ENCODE measurements around the gene MOCS1. TPM values are rescaled to one million over a fixed set of nuclear protein-coding genes. Genes with fewer than 3 reads are reported as not detected.
A peak's percentile ranks its signal among the peaks of the same experiment; 100 is the strongest.

The MOCS1 gene
- total RNA-seq, 2 experiments from 2014 or later = 3.3 to 4.1 TPM

DNA sequence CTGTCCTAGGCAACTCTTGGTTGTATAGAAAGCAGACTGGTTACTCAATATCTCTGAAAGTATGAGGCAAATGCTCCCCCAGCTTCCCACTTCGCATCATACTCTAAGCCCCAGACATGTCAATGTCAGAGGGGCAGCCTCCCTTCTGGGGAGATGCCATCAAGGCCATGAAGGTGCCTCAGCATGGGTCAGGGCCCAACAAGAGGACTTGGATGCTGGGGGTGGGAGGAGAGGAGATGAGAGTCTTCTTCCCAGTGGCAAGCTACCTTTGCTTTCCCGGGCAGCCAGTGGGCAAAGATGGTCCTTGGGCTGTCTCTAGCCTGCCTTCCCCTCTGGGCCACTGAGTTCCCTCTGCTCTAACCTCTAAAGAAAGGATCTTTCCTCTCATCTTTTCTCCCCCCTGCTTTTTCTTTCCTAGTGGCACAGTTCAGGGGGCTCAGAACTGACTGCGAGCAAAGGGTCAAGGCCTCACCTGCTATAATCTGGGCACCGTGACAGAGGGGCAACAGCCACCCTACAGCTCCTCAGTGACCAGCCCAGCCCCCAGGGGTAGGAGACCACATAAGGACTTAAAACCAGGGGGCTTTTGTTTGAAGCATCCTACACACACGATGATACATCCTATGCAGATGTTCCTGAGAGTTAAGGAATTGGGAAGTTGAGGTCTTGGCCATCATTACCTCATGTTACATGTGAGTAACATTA, 26.2 kb downstream of the MOCS1 start:
- H3K4me1 Mint-ChIP-seq = no peaks in the 10 kb centered on the region
- no peak overlapping the region for H3K4me3 Mint-ChIP-seq
- no peaks in the 10 kb centered on the region for H3K9me3 Mint-ChIP-seq
- no peaks in the 10 kb centered on the region for H3K27me3 Mint-ChIP-seq
- no peak for DNase-seq
- H3K27ac Mint-ChIP-seq = no peak overlapping the region
- H3K36me3 Mint-ChIP-seq = no peaks in the 10 kb centered on the region

DNA sequence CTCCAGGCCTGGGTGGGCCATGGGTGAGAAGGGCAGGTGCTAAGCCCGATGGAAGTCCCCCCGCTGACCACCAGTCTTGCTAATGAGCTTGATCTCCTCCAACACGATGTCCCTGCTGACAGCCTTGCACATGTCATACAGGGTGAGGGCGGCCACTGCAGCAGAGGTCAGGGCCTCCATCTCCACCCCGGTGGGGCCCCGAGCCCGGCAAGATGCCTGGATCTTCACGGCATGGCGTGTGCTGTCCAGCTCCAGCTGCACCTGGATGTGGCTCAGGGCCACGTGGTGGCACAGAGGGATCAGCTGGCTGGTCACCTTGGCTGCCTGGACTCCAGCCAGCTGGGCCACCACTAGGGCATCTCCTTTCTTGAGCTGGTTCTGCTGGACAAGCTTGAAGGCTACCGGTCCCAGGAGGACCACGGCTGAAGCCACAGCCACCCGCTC, 27.9 kb downstream of the MOCS1 start:
- H3K27ac Mint-ChIP-seq = no peak overlapping the region
- no peaks in the 10 kb centered on the region for H3K36me3 Mint-ChIP-seq
- no peaks in the 10 kb centered on the region for H3K27me3 Mint-ChIP-seq
- H3K4me1 Mint-ChIP-seq = no peaks in the 10 kb centered on the region
- DNase-seq = no peak
- no peaks in the 10 kb centered on the region for H3K9me3 Mint-ChIP-seq
- no peak overlapping the region for H3K4me3 Mint-ChIP-seq

DNA sequence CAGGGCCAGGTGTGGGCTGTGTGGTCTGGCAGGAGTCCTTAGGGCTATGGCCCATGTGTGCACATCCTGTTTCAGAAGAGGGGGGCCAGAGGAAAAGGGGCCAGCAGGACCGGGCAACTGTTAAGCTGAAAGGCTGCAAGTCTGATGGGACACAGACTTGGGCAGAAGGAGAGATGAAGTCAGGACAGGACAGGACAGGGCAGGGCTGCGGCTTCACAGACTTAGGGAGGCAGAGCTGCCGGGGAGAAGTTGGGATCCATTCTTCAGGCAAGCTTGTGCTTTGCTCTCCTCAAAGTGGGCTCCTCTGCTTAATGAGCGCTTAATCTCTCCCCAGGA, 28.7 kb downstream of the MOCS1 start:
- Mint-ChIP-seq H3K27me3 (no peaks in the 10 kb centered on the region), H3K9me3 (no peaks in the 10 kb centered on the region), H3K4me3 (no peak overlapping the region), H3K4me1 (no peaks in the 10 kb centered on the region), H3K27ac (no peak overlapping the region), H3K36me3 (no peaks in the 10 kb centered on the region)
- no peak for DNase-seq

DNA sequence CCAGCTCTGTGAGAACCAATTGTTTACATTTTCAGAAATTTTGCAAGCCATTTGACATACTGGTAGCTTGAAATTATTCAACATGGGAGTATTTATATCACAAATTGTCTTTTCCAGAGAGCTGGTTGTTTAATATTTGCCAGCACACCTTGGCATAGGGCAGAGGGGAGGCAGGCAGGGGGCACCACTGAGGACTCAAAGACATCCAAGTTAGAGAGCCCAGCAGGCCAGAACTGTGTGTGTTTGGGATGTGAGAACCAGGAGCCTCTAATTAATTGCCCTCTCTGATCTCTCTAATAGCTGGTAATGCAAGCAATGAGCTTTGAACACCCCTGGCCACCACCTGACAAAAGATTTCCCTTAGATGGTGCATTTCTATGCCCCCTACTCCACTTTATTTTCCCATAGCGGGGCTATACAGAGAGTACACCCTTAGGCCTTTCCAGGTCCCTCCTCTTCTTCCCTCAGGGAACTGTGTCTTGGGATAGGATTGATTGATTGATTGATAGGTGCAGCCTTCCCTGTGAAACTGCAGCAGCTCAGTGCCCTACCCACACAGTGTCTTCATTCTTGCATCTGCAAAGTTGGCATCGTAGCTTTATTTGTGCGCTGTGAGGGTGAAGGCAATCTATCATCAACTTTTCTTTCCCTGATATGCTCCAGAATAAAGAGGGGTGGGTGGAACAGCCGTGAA, 29.2 kb downstream of the MOCS1 start:
- H3K9me3 Mint-ChIP-seq = no peaks in the 10 kb centered on the region
- H3K4me3 Mint-ChIP-seq = no peak overlapping the region
- H3K4me1 Mint-ChIP-seq = no peaks in the 10 kb centered on the region
- no peak overlapping the region for H3K27ac Mint-ChIP-seq
- DNase-seq = no peak
- H3K27me3 Mint-ChIP-seq = no peaks in the 10 kb centered on the region
- H3K36me3 Mint-ChIP-seq = no peaks in the 10 kb centered on the region

DNA sequence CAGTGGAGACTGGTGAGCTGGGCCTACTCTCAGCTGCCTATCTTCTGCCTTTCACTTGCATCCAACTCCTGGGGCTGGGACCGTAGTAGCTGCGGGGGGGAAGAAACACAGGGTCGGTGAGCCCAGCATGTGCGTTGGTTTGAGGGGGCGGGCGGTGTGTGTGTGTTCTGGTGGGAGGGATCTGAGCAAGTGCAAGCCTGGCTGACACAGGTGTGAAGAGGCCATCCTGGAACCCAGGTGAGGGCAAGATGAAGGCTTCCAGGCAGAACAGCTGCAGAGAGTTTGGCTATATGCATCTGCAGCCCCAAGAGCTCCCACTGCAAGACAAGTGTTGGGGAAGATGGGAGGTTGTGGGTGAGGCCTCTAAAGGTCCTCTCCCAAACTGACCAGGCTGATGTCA, 30.6 kb downstream of the MOCS1 start:
- no peaks in the 10 kb centered on the region for H3K9me3 Mint-ChIP-seq
- H3K27me3 Mint-ChIP-seq = no peaks in the 10 kb centered on the region
- H3K4me1 Mint-ChIP-seq = no peaks in the 10 kb centered on the region
- no peak for DNase-seq
- H3K36me3 Mint-ChIP-seq = no peaks in the 10 kb centered on the region
- H3K27ac Mint-ChIP-seq = no peak overlapping the region
- no peak overlapping the region for H3K4me3 Mint-ChIP-seq

DNA sequence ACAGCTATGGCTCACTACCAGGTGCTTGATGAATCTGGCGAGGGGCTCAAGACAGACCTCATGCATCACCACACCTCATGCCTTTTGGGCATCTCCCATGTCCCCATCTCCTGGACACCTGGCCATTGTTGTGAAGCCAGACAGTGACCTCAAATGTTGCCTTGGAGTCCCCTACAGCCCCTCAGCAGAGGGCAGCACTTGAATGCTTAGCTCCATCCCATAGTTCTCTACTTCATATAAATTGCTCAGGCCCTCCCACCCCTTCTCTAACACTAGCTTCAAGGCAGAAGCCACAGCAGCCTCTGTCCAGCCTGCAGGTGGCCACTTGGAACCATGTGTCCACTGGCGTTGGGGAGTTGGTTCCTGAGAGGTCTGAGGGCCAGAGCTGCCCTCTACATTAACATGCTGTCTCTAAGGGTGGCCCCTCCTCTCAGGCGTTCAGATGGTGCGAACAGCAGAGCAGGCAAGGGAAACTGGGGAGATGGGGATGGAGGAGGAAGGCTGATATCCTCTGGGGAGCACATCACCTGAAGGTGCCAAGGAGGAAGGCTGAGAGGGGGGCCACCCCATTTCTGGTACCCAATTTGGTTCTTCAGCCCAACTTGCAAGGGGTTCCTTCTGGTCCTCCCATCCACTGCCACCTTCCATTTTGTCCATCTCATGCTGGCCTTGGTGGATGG, 31.3 kb downstream of the MOCS1 start:
- no peak for DNase-seq
- Mint-ChIP-seq H3K9me3 (no peaks in the 10 kb centered on the region), H3K4me3 (no peak overlapping the region), H3K4me1 (no peaks in the 10 kb centered on the region), H3K27ac (no peak overlapping the region), H3K36me3 (no peaks in the 10 kb centered on the region), H3K27me3 (no peaks in the 10 kb centered on the region)

DNA sequence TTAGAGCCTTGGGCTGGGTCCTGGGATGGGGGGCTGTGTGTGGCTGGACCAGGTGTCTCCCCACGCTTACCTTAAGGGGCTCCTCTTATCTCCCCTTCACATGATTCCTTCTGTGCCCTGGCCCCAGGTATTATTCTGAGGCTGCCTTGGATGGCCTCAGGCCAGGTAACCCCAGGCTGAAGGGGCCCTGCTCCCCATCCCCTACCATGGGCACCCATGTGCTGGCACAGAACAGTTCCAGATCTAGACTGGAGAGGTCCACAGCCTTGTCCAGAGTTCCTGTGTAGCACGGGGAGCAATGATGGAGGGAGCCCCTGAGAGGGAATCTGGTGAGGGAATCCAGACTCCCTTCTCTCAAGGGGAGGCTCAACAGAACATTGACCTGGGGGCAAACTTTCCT, 32.1 kb downstream of the MOCS1 start:
- no peaks in the 10 kb centered on the region for H3K9me3 Mint-ChIP-seq
- no peaks in the 10 kb centered on the region for H3K27me3 Mint-ChIP-seq
- H3K4me3 Mint-ChIP-seq = no peak overlapping the region
- no peaks in the 10 kb centered on the region for H3K36me3 Mint-ChIP-seq
- no peak for DNase-seq
- no peak overlapping the region for H3K27ac Mint-ChIP-seq
- H3K4me1 Mint-ChIP-seq = no peaks in the 10 kb centered on the region

DNA sequence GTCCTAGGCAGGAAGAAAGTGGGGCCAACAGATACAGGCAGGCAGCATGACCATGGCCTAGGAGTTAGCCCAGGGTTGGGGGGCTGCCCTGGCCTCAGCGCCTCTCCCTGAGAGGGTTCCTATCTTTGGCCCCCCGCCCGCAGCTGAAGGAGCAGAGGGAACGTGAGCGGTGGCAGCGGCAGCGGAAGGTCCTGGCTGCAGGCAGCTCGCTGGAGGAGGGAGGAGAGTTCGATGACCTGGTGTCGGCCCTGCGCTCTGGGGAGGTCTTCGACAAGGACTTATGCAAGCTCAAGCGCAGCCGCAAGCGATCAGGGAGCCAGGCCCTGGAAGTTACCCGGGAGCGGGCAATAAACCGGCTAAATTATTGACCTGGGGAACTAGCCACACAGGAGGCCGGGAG, 32.6 kb downstream of the MOCS1 start:
- no peak overlapping the region for H3K4me3 Mint-ChIP-seq
- H3K4me1 Mint-ChIP-seq = no peaks in the 10 kb centered on the region
- no peaks in the 10 kb centered on the region for H3K36me3 Mint-ChIP-seq
- H3K27me3 Mint-ChIP-seq = no peaks in the 10 kb centered on the region
- H3K9me3 Mint-ChIP-seq = no peaks in the 10 kb centered on the region
- H3K27ac Mint-ChIP-seq = no peak overlapping the region
- no peak for DNase-seq

DNA sequence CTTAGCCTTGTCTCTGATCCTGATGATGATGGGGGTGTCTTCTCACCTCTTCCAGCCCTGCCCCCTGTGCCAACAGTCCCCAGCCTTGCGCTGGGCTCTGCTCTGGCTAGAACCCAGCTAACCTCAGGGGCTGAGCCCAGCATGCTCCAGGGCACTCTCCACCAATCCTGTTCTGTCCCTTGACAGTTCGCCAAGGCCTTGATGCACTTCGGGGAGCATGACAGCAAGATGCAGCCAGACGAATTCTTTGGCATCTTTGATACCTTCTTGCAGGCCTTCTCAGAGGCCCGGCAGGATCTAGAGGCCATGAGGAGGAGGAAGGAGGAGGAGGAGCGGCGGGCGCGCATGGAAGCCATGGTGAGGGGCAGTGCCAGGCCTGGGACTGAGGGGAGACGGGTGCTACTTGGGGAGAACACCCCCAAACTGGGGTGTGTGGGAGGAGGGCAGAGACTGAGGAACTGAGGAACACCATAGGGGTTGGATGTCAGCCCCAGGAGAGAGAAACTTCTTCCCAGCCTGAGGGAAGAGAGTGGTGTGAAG, 33.1 kb downstream of the MOCS1 start:
- Mint-ChIP-seq H3K27me3 (no peaks in the 10 kb centered on the region), H3K27ac (no peak overlapping the region), H3K4me1 (no peaks in the 10 kb centered on the region), H3K4me3 (no peak overlapping the region), H3K9me3 (no peaks in the 10 kb centered on the region), H3K36me3 (no peaks in the 10 kb centered on the region)
- DNase-seq = no peak

DNA sequence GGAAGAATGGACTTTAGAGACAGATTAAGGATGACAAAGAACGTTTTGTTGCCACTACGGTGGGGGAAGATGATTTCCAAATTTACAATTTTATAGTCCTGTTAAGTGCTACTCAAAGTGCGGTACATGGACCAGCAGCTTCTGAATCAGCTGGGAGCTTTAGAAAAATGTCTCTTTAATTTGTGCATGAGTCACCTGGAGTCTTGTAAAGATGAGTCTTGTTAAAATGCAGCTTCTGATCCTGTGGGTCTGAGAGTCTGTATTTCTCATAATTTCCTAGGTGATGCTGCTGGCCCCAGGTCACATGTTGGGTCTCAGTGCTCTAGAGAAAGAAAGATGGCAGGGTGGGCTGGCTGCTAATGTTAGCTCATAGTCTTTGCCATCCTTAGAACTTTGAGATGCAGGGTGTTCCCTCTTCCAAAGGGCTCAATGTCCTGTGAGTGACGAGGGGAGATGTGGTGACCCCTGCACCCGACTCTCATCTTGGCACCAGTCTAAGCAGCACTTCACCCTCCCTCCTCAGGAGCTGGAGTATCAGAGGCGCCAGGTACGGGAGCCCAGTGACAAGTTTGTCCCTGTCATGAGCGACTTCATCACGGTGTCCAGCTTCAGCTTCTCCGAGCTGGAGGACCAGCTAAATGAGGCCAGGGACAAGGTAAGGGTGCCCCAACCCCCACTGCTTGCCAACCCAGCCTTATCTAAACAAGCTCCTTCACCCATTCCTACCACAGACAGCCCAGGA, 34.5 kb downstream of the MOCS1 start:
- Mint-ChIP-seq H3K27ac (no peak overlapping the region), H3K4me3 (no peak overlapping the region), H3K36me3 (no peaks in the 10 kb centered on the region), H3K4me1 (no peaks in the 10 kb centered on the region), H3K27me3 (no peaks in the 10 kb centered on the region), H3K9me3 (no peaks in the 10 kb centered on the region)
- no peak for DNase-seq

DNA sequence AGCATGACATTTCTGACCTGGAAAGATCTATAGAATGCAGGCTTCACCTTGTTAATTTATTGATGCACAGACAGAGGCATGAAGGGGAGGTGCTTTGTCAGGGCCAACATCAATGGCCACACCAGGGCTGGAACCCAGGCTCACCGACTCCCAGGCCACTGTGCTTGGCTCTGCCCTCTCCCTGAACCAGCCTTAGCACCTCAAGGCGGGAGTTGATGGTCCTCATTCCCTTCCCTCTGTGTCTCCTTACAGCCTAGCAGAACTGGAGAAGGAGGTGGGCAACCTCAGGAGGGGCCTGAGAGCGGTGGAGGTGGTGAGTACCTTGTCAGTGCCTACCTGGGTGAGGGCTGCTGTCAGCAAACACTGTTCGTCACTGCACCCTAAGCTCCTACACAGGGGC, 35.6 kb downstream of the MOCS1 start:
- H3K27me3 Mint-ChIP-seq = no peaks in the 10 kb centered on the region
- DNase-seq = no peak
- H3K36me3 Mint-ChIP-seq = no peaks in the 10 kb centered on the region
- H3K9me3 Mint-ChIP-seq = no peaks in the 10 kb centered on the region
- H3K4me3 Mint-ChIP-seq = no peak overlapping the region
- H3K4me1 Mint-ChIP-seq = no peaks in the 10 kb centered on the region
- no peak overlapping the region for H3K27ac Mint-ChIP-seq

DNA sequence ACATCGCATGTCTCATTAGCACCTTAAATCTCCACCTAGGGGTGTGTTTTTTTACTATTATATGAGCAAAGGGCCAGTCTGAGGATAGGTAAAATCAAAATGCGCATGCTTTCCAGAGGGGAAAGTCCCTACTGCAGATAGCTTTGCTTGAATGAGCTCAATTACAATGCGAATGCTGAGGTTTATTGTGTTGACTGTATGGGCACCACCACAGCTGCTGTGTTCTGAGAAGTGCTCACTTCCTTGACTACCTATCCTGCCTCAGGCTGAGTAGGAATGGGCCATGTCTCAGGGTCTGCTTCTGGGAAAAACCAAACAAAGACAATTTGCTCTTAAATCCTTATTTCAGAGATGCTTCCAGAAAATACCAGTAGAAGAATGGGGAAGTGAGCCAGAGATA, 36.6 kb downstream of the MOCS1 start:
- Mint-ChIP-seq H3K4me3 (no peak overlapping the region), H3K9me3 (no peaks in the 10 kb centered on the region), H3K27me3 (no peaks in the 10 kb centered on the region), H3K36me3 (no peaks in the 10 kb centered on the region), H3K4me1 (no peaks in the 10 kb centered on the region), H3K27ac (no peak overlapping the region)
- DNase-seq = no peak

DNA sequence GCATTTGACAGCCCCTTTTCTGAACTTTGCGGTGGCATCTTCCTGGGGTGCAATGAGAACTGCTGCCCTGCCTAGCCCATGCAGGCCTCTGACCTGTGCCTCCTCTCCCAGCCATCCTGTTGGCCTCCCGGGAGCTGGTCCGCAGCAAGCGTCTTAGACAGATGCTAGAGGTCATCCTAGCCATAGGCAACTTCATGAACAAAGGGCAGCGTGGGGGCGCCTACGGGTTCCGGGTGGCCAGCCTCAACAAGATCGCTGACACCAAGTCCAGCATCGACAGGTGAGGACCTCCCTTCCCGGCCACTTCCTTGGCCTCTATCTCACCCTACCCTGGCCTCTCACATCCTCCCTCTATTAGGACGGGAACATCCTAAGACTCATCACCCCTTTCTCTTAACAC, 37.6 kb downstream of the MOCS1 start:
- Mint-ChIP-seq H3K4me1 (no peaks in the 10 kb centered on the region), H3K9me3 (no peaks in the 10 kb centered on the region), H3K27me3 (no peaks in the 10 kb centered on the region), H3K4me3 (no peak overlapping the region), H3K27ac (no peak overlapping the region), H3K36me3 (no peaks in the 10 kb centered on the region)
- no peak for DNase-seq

DNA sequence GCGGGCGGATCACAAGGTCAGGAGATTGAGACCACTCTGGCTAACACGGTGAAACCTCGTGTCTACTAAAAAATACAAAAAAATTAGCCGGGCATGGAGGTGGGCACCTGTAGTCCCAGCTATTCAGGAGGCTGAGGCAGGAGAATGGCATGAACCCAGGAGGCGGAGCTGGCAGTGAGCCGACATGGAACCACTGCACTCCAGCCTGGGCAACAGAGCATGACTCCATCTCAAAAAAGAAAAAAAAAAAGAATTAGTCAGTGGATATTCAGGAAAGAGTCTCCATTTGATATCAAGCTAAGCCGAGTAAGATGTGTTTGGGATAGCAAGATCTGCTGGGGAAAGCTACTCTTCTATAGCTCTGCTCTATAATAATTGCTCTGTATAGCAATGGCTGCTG, 41.0 kb downstream of the MOCS1 start:
- Mint-ChIP-seq H3K36me3 (no peaks in the 10 kb centered on the region), H3K27me3 (no peaks in the 10 kb centered on the region), H3K27ac (no peak overlapping the region), H3K4me3 (no peak overlapping the region), H3K9me3 (no peaks in the 10 kb centered on the region), H3K4me1 (no peaks in the 10 kb centered on the region)
- DNase-seq = no peak

DNA sequence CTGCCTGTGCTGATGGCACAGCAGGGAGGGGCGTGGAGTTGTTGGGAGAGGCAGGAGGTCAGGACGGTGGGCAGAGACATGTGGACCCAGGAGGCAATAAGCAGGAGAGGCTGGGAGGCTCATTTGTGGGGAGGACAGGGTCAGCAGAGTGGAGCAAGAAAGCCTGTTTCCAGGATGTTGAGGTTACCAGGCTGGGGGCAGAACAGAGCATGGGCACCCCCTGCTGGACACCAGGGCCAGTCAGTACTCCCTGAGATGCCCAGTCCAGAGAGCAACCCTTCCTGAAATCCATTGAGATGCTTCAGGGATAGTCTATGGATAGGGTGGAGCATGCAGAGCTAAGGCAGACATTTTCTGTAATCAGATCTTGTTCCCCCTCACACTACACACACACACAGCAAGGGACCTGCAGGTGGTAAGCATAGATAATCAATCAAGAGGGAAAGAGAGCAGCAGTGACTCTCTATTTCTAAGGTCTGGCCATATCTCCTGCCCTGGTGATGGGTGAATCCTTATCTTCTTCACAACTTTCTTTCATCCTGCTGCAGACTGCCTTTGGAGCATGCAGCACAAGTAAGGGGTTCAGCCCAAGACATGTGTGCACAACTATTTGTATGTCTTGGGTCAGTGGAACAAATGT, 41.7 kb downstream of the MOCS1 start:
- H3K9me3 Mint-ChIP-seq = no peaks in the 10 kb centered on the region
- H3K27me3 Mint-ChIP-seq = no peaks in the 10 kb centered on the region
- H3K4me1 Mint-ChIP-seq = no peaks in the 10 kb centered on the region
- DNase-seq = peak; percentile 13
- H3K36me3 Mint-ChIP-seq = no peaks in the 10 kb centered on the region
- no peak overlapping the region for H3K27ac Mint-ChIP-seq
- no peak overlapping the region for H3K4me3 Mint-ChIP-seq
